Endothelial cell of umbilical vein (primary cell): Measurements from ENCODE around the gene ECI1. TPM values are rescaled to one million over a fixed set of nuclear protein-coding genes. Genes with fewer than 3 reads are reported as not detected.

ENCODE experiments used
- BruUV-seq: library from RNA; stranded (reverse); fragments of 400-500 nt; replicated peaks from 2 replicates; lab custom pipeline; 2021; lab: Mats Ljungman, UMichigan
- CTCF ChIA-PET: fragments of 300-600, 350-600 bp; sonication (Branson Sonifier 250); formaldehyde crosslinking; loops from one replicate; lab custom pipeline; 2021; ENCODE audit warnings: antibody characterized with exemption, inconsistent platforms; lab: Charles Lee
- POLR2A ChIA-PET: fragments of 300-600, 350-600 bp; sonication (Branson Sonifier 250); formaldehyde crosslinking; loops from one replicate; lab custom pipeline; 2021; ENCODE audit warnings: antibody characterized with exemption, inconsistent platforms; lab: Charles Lee
- DNase-seq: peaks from one replicate; pipeline ENCODE4 v3.0.0-alpha.2; 2011; ENCODE audit warnings: low read depth, low spot score
- FAIRE-seq: peaks from 2 replicates; lab custom pipeline; 2011; peaks lifted over from hg19 to GRCh38; lab: Jason Lieb, UNC
- H2AFZ ChIP-seq: 2 replicates; pipeline ENCODE4 v1.6.0; 2012; ENCODE audit warnings: low read depth, low read length, control low read depth, inconsistent platforms
- H3K27ac ChIP-seq: 2 replicates; pipeline ENCODE4 v1.5.1; 2011; ENCODE audit warnings: low read depth, mild to moderate bottlenecking, control low read depth, low read length, moderate library complexity; ENCODE audit not compliant: insufficient read depth
- H3K27me3 ChIP-seq, 2 experiments: 2 replicates each; pipeline versions ENCODE4 v1.6.0 to v1.6.1; 2011; ENCODE audit warnings: low read length in 2 of 2, mixed read lengths in 1 of 2; ENCODE audit not compliant: control insufficient read depth in 2 of 2, insufficient read depth in 2 of 2
- H3K36me3 ChIP-seq, 2 experiments: 2 replicates in 1 of 2; 3 replicates in 1 of 2; pipeline ENCODE4 v1.5.1; 2011; ENCODE audit warnings: low read length in 2 of 2, mild to moderate bottlenecking in 1 of 2, moderate library complexity in 1 of 2; ENCODE audit not compliant: control insufficient read depth in 2 of 2, insufficient read depth in 2 of 2; ENCODE audit errors: extremely low read depth in 1 of 2
- H3K4me1 ChIP-seq: 3 replicates; pipeline ENCODE4 v1.5.1; 2011; ENCODE audit warnings: mild to moderate bottlenecking, low read length; ENCODE audit not compliant: control insufficient read depth, insufficient read depth; ENCODE audit errors: extremely low read depth
- H3K4me2 ChIP-seq: 2 replicates; pipeline ENCODE4 v1.6.1; 2011; ENCODE audit warnings: low read length, control low read depth, mixed read lengths; ENCODE audit not compliant: insufficient read depth
- H3K4me3 ChIP-seq, 3 experiments: fragments of 200-600 bp in 1 of 3; sonication (generic), shearing (Covaris generic) in 1 of 3; replicated peaks in 1 of 3; 2 replicates each; pipeline ENCODE4 v1.5.1; 2011 to 2016; ENCODE audit warnings: control low read depth in 3 of 3, low read length in 3 of 3, mild to moderate bottlenecking in 2 of 3, inconsistent platforms in 1 of 3, low read depth in 1 of 3, moderate library complexity in 1 of 3; ENCODE audit not compliant: insufficient read depth in 1 of 3
- H3K79me2 ChIP-seq: 2 replicates; pipeline ENCODE4 v1.6.0; 2012; ENCODE audit warnings: low read length, inconsistent platforms; ENCODE audit not compliant: control insufficient read depth, insufficient read depth
- H3K9ac ChIP-seq: replicated peaks from 2 replicates; pipeline ENCODE3; 2011; ENCODE audit warnings: low read length, control low read depth; ENCODE audit not compliant: insufficient read depth; ENCODE audit errors: extremely low read depth
- H3K9me1 ChIP-seq: replicated peaks from 3 replicates; pipeline ENCODE4 v1.6.0; 2011; ENCODE audit warnings: mild to moderate bottlenecking, low read length; ENCODE audit not compliant: control insufficient read depth, insufficient read depth; ENCODE audit errors: extremely low read depth
- H3K9me3 ChIP-seq: replicated peaks from 2 replicates; pipeline ENCODE4 v1.5.1; 2012; ENCODE audit warnings: low read length, inconsistent platforms; ENCODE audit not compliant: control insufficient read depth, insufficient read depth
- H4K20me1 ChIP-seq: replicated peaks from 2 replicates; pipeline ENCODE3; 2011; ENCODE audit warnings: mild to moderate bottlenecking, low read length; ENCODE audit not compliant: control insufficient read depth, insufficient read depth; ENCODE audit errors: extremely low read depth
- EZH2 ChIP-seq: IDR thresholded peaks from 2 replicates; pipeline ENCODE4 v1.6.1; 2012; ENCODE audit warnings: borderline replicate concordance, low read depth, mild to moderate bottlenecking, moderate library complexity, low read length, inconsistent platforms; ENCODE audit not compliant: severe bottlenecking
- FOS ChIP-seq: IDR thresholded peaks from 2 replicates; pipeline ENCODE4 v1.6.1; 2011; ENCODE audit warnings: mild to moderate bottlenecking, low read length, moderate library complexity, borderline replicate concordance; ENCODE audit not compliant: insufficient read depth
- GATA2 ChIP-seq: IDR thresholded peaks from 2 replicates; pipeline ENCODE4 v1.7.0; 2011; ENCODE audit warnings: low read depth, mild to moderate bottlenecking, moderate library complexity, mixed read lengths, low read length; ENCODE audit not compliant: insufficient read length, insufficient read depth
- JUN ChIP-seq: IDR thresholded peaks from 2 replicates; pipeline ENCODE4 v1.6.1; 2011; ENCODE audit warnings: borderline replicate concordance, low read depth; ENCODE audit not compliant: insufficient read length, insufficient read depth
- MAX ChIP-seq: IDR thresholded peaks from 2 replicates; pipeline ENCODE4 v1.6.1; 2011; ENCODE audit not compliant: insufficient read depth, insufficient read length
- MYC ChIP-seq: IDR thresholded peaks from one replicate; pipeline ENCODE4 v1.6.1; 2011; ENCODE audit warnings: mild to moderate bottlenecking, low read depth, low read length
- POLR2A ChIP-seq: IDR thresholded peaks from 2 replicates; pipeline ENCODE4 v1.6.1; 2012; ENCODE audit warnings: low read depth, mild to moderate bottlenecking, control low read depth, low read length
- POLR2AphosphoS5 ChIP-seq: IDR thresholded peaks from 2 replicates; pipeline ENCODE4 v1.6.1; 2012; ENCODE audit warnings: low read depth, mild to moderate bottlenecking, control low read depth, low read length, moderate library complexity; ENCODE audit not compliant: insufficient read depth
- dilution Hi-C: fragments of 300-500 bp; cut with MboI; formaldehyde crosslinking; loops from one replicate; pipeline ENCODE4 v1.15.0; 2019; ENCODE audit warnings: low sequenced_read_pairs; ENCODE audit not compliant: extremely low pct_ligation_motif_present
- intact Hi-C: fragments of 100-400 bp; cut with micrococcal nuclease; formaldehyde crosslinking; loops from one replicate; pipeline ENCODE4 v1.10.0; 2022
- polyA plus RNA-seq, 4 experiments: library from polyadenylated mRNA; depleted of rRNA in 3 of 4; stranded (reverse) in 3 of 4; unstranded in 1 of 4; fragments of >200 nt; gene quantifications; 2 replicates each; pipeline versions ENCODE4 v1.2.1 to v1.2.3, GENCODE V29; 2011 to 2012; ENCODE audit warnings: missing spikeins in 1 of 4
- total RNA-seq: library from RNA; stranded (reverse); gene quantifications from 2 replicates; pipeline ENCODE4 v1.2.3, GENCODE V29; 2021
- TF ChIP-seq, protein P1 (sequence below), 2 donors: IDR thresholded peaks; 1 replicate in 1 of 2; 2 replicates in 1 of 2; pipeline ENCODE4 v1.5.1; 2011; ENCODE audit warnings: low read length in 2 of 2, mild to moderate bottlenecking in 2 of 2, moderate library complexity in 2 of 2, control low read depth in 1 of 2, inconsistent platforms in 1 of 2, low read depth in 1 of 2; ENCODE audit not compliant: insufficient read depth in 1 of 2; ENCODE audit errors: extremely low read depth in 1 of 2

The ECI1 gene
- total and polyA plus RNA-seq, 2 donors (not counting 3 experiments of a cell fraction or from before 2014, with no cell fraction given), result 43.6 to 48.3 TPM

GRCh38 chr16:2299121-2299914 lies 47.9 kb upstream of the ECI1 start:
- Histone ChIP-seq H3K4me1 (no peaks in the 10 kb centered on the region), H3K9ac (no peak overlapping the region), H3K36me3 (peaks cover 0 to 8% of the 10 kb centered on the region in 2 experiments), H3K4me3 (no peak overlapping the region), H2AFZ (no peak overlapping the region), H3K9me3 (no peaks in the 10 kb centered on the region), H3K9me1 (no peaks in the 10 kb centered on the region), H3K27me3 (no peaks in the 10 kb centered on the region), H3K27ac (no peak overlapping the region), H4K20me1 (no peaks in the 10 kb centered on the region), H3K79me2 (no peaks in the 10 kb centered on the region), H3K4me2 (no peak overlapping the region)
- no TSS peak for BruUV-seq
- dilution Hi-C loops (no loop called here), intact Hi-C loops (loop anchor here (10.0 kb wide), 1 partner anchor 125 kb away; the partner anchor contains the start of gene CCNF)
- POLR2A ChIA-PET, result no interaction called here
- CTCF ChIA-PET, result no interaction called here
- TF ChIP-seq GATA2 (no peak), EZH2 (no peak), MYC (no peak)
- no peak for DNase-seq
- FAIRE-seq, result no peak

DNA sequence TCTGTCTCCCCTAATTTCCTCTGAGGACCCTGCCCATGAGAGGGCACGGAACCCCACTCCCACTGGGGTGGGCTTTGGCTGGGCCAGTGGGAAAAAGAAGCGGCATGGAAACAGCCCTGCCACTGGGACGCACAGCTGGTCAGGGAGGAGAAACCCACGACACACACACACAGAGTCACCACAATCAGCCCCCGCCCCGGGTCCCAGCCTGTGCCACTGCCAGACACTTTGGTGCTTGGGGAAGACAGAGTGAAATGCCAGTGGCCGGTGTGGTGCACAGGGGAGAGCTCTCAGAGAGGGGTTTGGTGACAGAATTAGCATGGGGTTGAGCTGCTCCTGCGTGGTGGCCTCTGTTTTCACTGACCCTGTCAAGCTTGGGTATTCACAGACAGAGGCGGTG lies 47.2 kb upstream of the ECI1 start:
- Histone ChIP-seq H3K4me2 (no peak overlapping the region), H4K20me1 (no peaks in the 10 kb centered on the region), H3K27ac (no peak overlapping the region), H3K79me2 (no peaks in the 10 kb centered on the region), H3K36me3 (peaks cover 0 to 8% of the 10 kb centered on the region in 2 experiments), H3K4me1 (no peaks in the 10 kb centered on the region), H3K9me3 (no peaks in the 10 kb centered on the region), H2AFZ (no peak overlapping the region), H3K4me3 (no peak overlapping the region), H3K9ac (no peak overlapping the region), H3K27me3 (no peaks in the 10 kb centered on the region), H3K9me1 (no peaks in the 10 kb centered on the region)
- CTCF ChIA-PET, result no interaction called here
- intact Hi-C loops (loop anchor here (10.0 kb wide), 1 partner anchor 126 kb away; the partner anchor contains the start of gene CCNF), dilution Hi-C loops (no loop called here)
- POLR2A ChIA-PET, result no interaction called here
- TF ChIP-seq POLR2A, result no peak
- TF ChIP-seq EZH2, result no peak
- TF ChIP-seq, protein P1, sequence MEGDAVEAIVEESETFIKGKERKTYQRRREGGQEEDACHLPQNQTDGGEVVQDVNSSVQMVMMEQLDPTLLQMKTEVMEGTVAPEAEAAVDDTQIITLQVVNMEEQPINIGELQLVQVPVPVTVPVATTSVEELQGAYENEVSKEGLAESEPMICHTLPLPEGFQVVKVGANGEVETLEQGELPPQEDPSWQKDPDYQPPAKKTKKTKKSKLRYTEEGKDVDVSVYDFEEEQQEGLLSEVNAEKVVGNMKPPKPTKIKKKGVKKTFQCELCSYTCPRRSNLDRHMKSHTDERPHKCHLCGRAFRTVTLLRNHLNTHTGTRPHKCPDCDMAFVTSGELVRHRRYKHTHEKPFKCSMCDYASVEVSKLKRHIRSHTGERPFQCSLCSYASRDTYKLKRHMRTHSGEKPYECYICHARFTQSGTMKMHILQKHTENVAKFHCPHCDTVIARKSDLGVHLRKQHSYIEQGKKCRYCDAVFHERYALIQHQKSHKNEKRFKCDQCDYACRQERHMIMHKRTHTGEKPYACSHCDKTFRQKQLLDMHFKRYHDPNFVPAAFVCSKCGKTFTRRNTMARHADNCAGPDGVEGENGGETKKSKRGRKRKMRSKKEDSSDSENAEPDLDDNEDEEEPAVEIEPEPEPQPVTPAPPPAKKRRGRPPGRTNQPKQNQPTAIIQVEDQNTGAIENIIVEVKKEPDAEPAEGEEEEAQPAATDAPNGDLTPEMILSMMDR (IDR thresholded peaks at IDR 0.05; ENCODE audit: extremely low read depth in 1 of 2, insufficient read depth in 1 of 2, low read depth in 1 of 2, low read length in 2 of 2), result no peak
- no peak for TF ChIP-seq MYC
- no peak for TF ChIP-seq JUN
- no peak for TF ChIP-seq FOS
- no peak for TF ChIP-seq GATA2
- TF ChIP-seq MAX, result no peak
- TF ChIP-seq POLR2AphosphoS5, result no peak
- FAIRE-seq, result no peak
- DNase-seq, result no peak
- BruUV-seq, result no TSS peak
